Activated CD8-positive, alpha-beta memory T cell treated with anti-CD3 and anti-CD28 coated beads for 24 hours (primary cell): ENCODE measurements around the gene DECR2.
A peak's percentile ranks its signal among the peaks of the same experiment; 100 is the strongest.
"Not testable (repeated sequence)": the region's sequence is repeated elsewhere in the genome, so short reads cannot be mapped to it uniquely, and the experiment has no call there.

Experiments
- DNase-seq: peaks from one replicate; pipeline ENCODE4 v3.0.0-alpha.2; 2020

The DECR2 gene

GRCh38 chr16:401468-402348 is at the start of gene DECR2:
Gene DECR2 (plus strand): TSS chr16:401885. CDS start chr16:401964, 79 bp downstream.
- DNase-seq, result peak; percentile 99

GRCh38 chr16:352547-353403 is 48.9 kb upstream of the DECR2 start, which contains the start of gene AXIN1:
Gene AXIN1 (minus strand): TSS chr16:352723. CDS start chr16:347025, 5,698 bp downstream.
- peak; percentile 100 for DNase-seq

- DNase-seq, result no peak
Measured at GRCh38 chr16:353404-354290, 48.0 kb upstream of the DECR2 start.

- DNase-seq, result no peak
Measured at GRCh38 chr16:354291-354881, 47.3 kb upstream of the DECR2 start.

- peak; percentile 70 for DNase-seq
Measured at GRCh38 chr16:354971-355461, 46.7 kb upstream of the DECR2 start.

- no peak for DNase-seq
Measured at GRCh38 chr16:356741-357140, 44.9 kb upstream of the DECR2 start.

GRCh38 chr16:359067-359763 is 42.5 kb upstream of the DECR2 start:
- no peak for DNase-seq

- no peak for DNase-seq
Measured at GRCh38 chr16:359871-360697, 41.6 kb upstream of the DECR2 start.

GRCh38 chr16:360698-361336 is 40.9 kb upstream of the DECR2 start:
- no peak for DNase-seq

- no peak for DNase-seq
Measured at GRCh38 chr16:361341-361871, 40.3 kb upstream of the DECR2 start.

- DNase-seq, result peak; percentile 87
Measured at GRCh38 chr16:361872-362701, 39.6 kb upstream of the DECR2 start.

- DNase-seq, result not testable (repeated sequence)
Measured at GRCh38 chr16:362702-362999, 39.0 kb upstream of the DECR2 start.

- DNase-seq, result no peak
Measured at GRCh38 chr16:363110-363765, 38.4 kb upstream of the DECR2 start.

- DNase-seq, result no peak
Measured at GRCh38 chr16:363766-364490, 37.8 kb upstream of the DECR2 start.

- DNase-seq, result no peak
Measured at GRCh38 chr16:364595-365491, 36.8 kb upstream of the DECR2 start.

GRCh38 chr16:366476-366875 is 35.2 kb upstream of the DECR2 start:
- no peak for DNase-seq
